ENCODE results near the gene APOBEC3G. TPM values are rescaled to one million over a fixed set of nuclear protein-coding genes. Genes with fewer than 3 reads are reported as not detected.
"Not testable (repeated sequence)": the region's sequence is repeated elsewhere in the genome, so short reads cannot be mapped to it uniquely, and the experiment has no call there.

Gene APOBEC3G
- total RNA-seq, 1 experiment from 2014 or later: 13.9 TPM

DNA sequence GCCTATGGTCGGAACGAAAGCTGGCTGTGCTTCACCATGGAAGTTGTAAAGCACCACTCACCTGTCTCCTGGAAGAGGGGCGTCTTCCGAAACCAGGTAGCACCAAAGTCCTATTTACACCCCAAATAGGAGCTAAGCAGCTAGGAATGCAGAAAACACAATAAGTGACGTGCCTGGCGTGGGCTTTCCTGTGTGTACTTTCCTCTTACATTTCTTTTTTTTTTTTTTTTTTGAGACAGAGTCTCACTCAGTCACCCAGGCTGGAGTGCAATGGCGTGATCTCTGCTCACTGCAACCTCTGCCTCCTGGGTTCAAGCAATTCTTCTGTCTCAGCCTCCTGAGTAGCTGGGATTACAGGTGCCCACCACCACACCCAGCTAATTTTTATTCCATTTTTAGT lies 27.6 kb upstream of the APOBEC3G start:
- not testable (repeated sequence) for H3K27ac ChIP-seq; H3K27me3 ChIP-seq (replicated peaks); H3K4me1 ChIP-seq (replicated peaks); H3K9me3 ChIP-seq (replicated peaks); DNase-seq (ENCODE audit: low read depth in 1 of 2, low spot score in 2 of 2); H3K4me3 ChIP-seq; H3K36me3 ChIP-seq

DNA sequence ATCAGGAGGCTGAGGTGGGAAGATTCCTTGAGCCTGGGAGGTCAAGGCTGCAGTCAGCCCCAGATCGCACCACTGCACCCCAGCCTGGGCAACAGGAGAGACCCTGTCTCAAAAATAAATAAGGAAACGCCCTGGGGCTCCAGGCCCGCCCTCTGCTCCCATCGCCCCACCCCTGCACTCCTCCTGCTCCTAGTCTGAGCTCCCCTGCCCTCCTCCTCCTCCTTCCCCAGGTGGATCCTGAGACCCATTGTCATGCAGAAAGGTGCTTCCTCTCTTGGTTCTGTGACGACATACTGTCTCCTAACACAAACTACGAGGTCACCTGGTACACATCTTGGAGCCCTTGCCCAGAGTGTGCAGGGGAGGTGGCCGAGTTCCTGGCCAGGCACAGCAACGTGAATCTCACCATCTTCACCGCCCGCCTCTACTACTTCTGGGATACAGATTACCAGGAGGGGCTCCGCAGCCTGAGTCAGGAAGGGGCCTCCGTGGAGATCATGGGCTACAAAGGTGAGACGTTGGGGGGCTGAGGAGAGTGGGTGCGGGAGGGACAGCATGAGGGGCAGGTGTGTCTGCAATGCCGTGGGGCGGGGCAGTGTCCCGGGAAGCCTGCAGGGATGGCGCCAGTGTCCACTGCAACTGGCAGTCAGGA lies 25.1 kb upstream of the APOBEC3G start:
- not testable (repeated sequence) for DNase-seq (ENCODE audit: low read depth in 1 of 2, low spot score in 2 of 2); H3K27me3 ChIP-seq (replicated peaks); H3K4me3 ChIP-seq; H3K27ac ChIP-seq; H3K4me1 ChIP-seq (replicated peaks); H3K9me3 ChIP-seq (replicated peaks)
- H3K36me3 ChIP-seq: peaks cover 13% of the 10 kb centered on the region

DNA sequence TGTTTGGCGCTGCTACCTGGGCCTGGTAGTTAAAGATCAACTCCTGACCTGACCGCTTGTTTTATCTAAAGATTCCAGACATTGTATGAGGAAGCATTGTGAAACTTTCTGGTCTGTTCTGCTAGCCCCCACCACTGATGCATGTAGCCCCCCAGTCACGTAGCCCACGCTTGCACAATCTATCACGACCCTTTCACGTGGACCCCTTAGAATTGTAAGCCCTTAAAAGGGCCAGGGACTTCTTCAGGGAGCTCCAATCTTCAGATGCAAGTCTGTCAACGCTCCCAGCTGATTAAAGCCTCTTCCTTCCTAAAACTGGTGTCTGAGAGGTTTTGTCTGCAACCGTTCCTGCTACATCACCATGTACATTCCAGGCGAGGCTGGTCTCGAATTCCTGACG lies 21.4 kb upstream of the APOBEC3G start:
- H3K4me3 ChIP-seq: no peak overlapping the region
- H3K9me3 ChIP-seq (replicated peaks): no peaks in the 10 kb centered on the region
- H3K36me3 ChIP-seq: peaks cover 31% of the 10 kb centered on the region
- DNase-seq (ENCODE audit: low read depth in 1 of 2, low spot score in 2 of 2): no peak
- no peak overlapping the region for H3K27ac ChIP-seq
- H3K27me3 ChIP-seq (replicated peaks): no peaks in the 10 kb centered on the region
- peaks cover under 1% of the 10 kb centered on the region for H3K4me1 ChIP-seq (replicated peaks)

DNA sequence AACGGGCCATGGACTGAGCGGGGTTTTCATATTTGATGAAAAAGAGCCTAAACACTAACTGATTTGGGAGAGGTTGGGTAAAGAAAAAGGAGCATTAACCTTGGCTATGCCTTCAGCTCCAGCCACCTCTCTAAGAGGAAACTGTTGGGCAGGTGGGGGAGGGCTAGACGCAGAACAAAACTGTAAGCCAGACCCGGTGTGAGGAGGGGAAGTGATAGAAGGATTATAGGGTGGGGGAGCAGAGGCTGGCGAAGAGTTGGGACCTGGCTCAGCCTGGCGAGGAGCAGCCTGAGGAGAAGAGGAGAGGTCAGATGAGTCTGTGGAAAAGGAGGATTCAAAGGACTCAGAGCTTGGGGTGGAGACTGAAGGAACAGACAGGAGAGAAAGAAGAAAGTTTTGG lies 15.8 kb upstream of the APOBEC3G start:
- Histone ChIP-seq H3K4me1 (replicated peaks) (peaks cover 38% of the 10 kb centered on the region), H3K36me3 (peaks cover 20% of the 10 kb centered on the region), H3K4me3 (peak overlapping the region; percentile 34), H3K27ac (peak overlapping the region; percentile 71; the same call in 1 of the 2 replicates)
- H3K9me3 ChIP-seq (replicated peaks); H3K27me3 ChIP-seq (replicated peaks); DNase-seq (ENCODE audit: low read depth in 1 of 2, low spot score in 2 of 2): not testable (repeated sequence)

DNA sequence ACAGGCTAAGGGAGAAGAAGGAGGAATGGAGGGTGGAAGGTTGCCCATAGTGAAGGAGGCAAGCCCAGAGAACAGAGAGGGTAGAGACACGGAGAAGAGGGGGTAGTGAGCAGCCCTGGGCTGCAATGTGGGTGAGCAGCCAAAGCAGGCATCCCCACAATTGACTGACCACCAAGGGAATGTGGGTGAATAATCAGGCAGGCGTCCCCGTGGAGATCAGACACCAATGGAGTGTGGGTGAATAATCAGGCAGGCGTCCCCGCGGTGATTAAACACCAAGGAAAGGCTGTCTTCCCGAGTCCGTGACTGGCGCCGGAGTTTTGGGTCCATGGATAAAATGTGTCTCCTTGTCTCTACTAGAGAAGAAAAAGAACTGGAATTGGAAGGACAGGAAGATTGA lies 15.1 kb upstream of the APOBEC3G start:
- H3K27me3 ChIP-seq (replicated peaks); H3K9me3 ChIP-seq (replicated peaks): not testable (repeated sequence)
- H3K27ac ChIP-seq: peak overlapping the region; percentile 71
- peaks cover 45% of the 10 kb centered on the region for H3K4me1 ChIP-seq (replicated peaks)
- DNase-seq (ENCODE audit: low read depth in 1 of 2, low spot score in 2 of 2): peak in 1 of 2 experiments; percentile 60
- peak overlapping the region; percentile 34 for H3K4me3 ChIP-seq
- peaks cover 18% of the 10 kb centered on the region for H3K36me3 ChIP-seq

DNA sequence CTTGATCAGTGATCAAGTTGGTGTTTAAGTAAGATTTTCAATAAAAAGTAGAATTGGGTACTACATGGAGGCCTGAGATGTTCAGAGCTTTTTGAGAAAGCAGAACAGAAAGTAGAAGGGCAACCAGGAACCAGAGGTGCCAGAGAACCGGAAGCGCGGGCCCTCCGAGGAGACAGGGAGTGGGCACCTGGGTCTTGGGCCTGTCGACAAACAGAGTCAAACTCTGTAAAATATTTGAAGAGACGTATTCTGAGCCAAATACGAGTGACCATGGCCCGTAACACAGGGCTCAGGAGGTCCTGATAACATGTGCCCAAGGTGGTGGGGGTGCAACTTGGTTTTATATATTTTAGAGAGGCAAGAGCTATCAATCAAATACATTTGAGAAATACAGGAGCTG lies 13.2 kb upstream of the APOBEC3G start:
- peaks cover 49% of the 10 kb centered on the region for H3K4me1 ChIP-seq (replicated peaks)
- not testable (repeated sequence) for H3K27ac ChIP-seq; H3K4me3 ChIP-seq; H3K27me3 ChIP-seq (replicated peaks); H3K36me3 ChIP-seq; DNase-seq (ENCODE audit: low read depth in 1 of 2, low spot score in 2 of 2); H3K9me3 ChIP-seq (replicated peaks)

DNA sequence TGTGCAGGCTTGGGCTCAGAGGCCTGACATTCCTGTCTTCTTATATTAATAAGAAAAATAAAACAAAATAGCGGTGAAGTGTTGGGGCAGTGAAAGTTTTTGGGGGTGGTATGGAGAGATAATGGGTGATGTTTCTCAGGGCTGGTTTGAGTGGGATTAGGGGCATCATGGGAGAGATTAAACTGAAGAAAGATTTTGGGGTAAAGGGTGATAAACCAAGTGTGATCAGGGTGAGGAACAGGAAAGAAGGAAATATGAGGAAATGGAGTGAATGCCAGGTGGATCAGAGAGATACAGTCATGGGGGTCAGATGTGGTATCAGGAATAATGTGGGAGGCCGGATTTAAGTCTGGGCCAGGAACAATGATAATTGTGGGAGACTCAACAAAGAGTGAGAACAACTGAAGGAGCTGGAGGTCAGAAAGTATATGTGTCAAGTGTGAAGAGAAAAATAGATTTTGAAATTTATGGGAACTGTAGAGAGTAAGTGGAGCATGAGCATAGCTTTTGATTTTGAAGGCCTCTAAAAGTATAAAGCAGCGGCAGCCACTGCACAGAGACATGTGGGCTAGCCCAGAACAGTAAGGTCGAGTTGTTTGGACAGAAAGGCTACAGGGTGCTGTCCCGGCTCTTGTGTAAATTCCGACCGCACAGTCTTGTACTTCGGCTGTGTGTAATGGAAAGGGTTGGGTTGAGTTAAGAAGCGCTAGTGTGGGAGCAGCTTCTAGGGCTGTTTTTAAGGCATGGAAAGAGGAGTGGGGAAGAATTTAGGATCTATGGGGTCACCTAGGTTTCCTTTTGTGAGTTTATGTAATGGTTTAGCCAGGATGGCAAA lies 10.4 kb upstream of the APOBEC3G start:
- H3K4me1 ChIP-seq (replicated peaks): peaks cover 39% of the 10 kb centered on the region
- H3K27ac ChIP-seq: peak overlapping the region; percentile 64
- not testable (repeated sequence) for H3K27me3 ChIP-seq (replicated peaks); H3K9me3 ChIP-seq (replicated peaks); DNase-seq (ENCODE audit: low read depth in 1 of 2, low spot score in 2 of 2); H3K4me3 ChIP-seq; H3K36me3 ChIP-seq

DNA sequence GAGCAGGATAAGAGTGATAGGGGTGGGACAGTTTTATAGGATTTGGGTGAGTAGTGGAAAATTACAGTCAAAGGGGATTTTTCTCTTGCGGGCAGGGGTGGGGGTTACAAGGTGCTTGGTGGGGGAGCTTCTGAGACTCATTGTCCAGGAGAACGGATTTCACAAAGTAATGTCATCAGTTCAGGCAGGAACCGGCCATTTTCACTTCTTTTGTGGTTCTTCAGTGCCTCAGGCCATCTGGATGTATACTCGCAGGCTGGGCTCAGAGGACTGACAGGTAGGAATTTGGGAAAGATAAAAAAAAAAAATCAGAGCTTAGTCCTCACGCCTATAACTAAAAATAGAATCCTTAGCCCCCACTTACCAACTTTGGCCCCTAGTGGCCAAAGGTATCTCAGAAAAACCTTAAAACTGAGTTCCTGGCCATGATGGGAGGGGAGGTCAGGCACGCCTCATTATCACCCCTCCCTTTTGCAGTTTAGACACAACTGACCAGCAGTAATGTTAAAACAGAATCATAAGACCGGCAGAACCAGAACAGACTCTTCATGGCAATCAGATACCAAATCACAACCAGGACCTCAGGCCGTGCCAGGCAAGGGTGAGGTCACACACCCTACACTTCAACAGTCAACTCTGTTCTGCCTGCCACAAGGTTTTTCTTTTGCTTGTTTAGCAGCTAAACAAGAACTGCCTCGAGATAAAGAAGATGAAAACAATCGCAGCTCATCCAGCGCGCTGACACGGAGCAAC lies 8.9 kb upstream of the APOBEC3G start:
- H3K9me3 ChIP-seq (replicated peaks): no peaks in the 10 kb centered on the region
- H3K27ac ChIP-seq: no peak overlapping the region
- peaks cover 25% of the 10 kb centered on the region for H3K4me1 ChIP-seq (replicated peaks)
- H3K4me3 ChIP-seq: no peak overlapping the region
- no peaks in the 10 kb centered on the region for H3K36me3 ChIP-seq
- DNase-seq (ENCODE audit: low read depth in 1 of 2, low spot score in 2 of 2): no peak
- H3K27me3 ChIP-seq (replicated peaks): no peaks in the 10 kb centered on the region

DNA sequence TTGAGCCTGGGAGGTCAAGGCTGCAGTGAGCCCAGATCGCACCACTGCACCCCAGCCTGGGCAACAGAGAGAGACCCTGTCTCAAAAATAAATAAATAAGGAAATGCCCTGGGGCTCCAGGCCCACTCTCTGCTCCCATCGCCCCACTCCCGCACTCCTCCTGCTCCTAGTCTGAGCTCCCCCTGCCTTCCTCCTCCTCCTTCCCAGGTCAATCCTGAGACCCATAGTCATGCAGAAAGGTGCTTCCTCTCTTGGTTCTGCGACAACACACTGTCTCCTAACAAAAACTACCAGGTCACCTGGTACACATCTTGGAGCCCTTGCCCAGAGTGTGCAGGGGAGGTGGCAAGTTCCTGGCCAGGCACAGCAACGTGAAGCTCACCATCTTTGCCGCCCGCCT lies 6.9 kb upstream of the APOBEC3G start:
- H3K27me3 ChIP-seq (replicated peaks): no peaks in the 10 kb centered on the region
- H3K36me3 ChIP-seq: no peaks in the 10 kb centered on the region
- DNase-seq (ENCODE audit: low read depth in 1 of 2, low spot score in 2 of 2): no peak
- peaks cover 21% of the 10 kb centered on the region for H3K4me1 ChIP-seq (replicated peaks)
- H3K4me3 ChIP-seq: no peak overlapping the region
- H3K9me3 ChIP-seq (replicated peaks): no peaks in the 10 kb centered on the region
- H3K27ac ChIP-seq: no peak overlapping the region

DNA sequence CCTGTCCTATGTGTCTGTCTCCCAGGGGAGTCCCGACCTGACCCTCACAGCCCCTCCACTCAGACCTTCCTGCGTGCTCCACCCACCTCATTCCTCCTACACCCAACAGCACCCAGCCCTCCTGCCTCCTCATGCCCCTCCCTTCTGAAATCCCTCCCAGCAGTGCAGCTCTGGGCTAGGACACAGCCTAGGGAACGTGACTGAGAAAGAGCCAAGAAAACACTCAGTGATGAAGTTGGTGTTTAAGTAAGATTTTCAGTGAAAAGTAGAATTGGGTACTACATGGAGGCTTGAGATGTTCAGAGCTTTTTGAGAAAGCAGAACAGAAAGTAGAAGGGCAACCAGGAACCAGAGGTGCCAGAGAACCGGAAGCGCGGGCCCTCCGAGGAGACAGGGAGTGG lies 4.5 kb upstream of the APOBEC3G start:
- H3K27ac ChIP-seq; H3K27me3 ChIP-seq (replicated peaks); H3K9me3 ChIP-seq (replicated peaks); H3K4me3 ChIP-seq; DNase-seq (ENCODE audit: low read depth in 1 of 2, low spot score in 2 of 2); H3K36me3 ChIP-seq; H3K4me1 ChIP-seq (replicated peaks): not testable (repeated sequence)

DNA sequence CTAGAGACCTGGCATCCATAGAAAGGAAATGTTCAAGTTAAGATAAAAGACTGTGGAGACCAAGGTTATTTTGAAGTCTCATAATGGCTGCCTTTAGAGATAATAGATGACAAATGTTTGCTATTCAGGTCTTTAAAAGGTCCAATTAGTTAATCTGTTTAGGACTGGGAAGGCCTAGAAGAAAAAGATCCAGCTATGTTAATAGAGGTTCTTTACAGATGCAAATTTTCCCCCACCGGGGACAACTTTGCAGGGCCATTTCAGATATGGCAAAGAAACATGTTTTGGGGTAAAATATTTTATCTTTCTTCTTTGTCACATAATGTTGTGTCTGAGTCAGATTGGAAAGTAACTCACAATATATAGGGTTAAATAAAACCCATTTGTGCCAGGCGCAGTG lies 3.1 kb upstream of the APOBEC3G start:
- DNase-seq (ENCODE audit: low read depth in 1 of 2, low spot score in 2 of 2): no peak
- Histone ChIP-seq H3K4me3 (no peak overlapping the region), H3K4me1 (replicated peaks) (peaks cover 8% of the 10 kb centered on the region), H3K27ac (no peak overlapping the region), H3K36me3 (no peaks in the 10 kb centered on the region), H3K9me3 (replicated peaks) (no peaks in the 10 kb centered on the region), H3K27me3 (replicated peaks) (no peaks in the 10 kb centered on the region)

DNA sequence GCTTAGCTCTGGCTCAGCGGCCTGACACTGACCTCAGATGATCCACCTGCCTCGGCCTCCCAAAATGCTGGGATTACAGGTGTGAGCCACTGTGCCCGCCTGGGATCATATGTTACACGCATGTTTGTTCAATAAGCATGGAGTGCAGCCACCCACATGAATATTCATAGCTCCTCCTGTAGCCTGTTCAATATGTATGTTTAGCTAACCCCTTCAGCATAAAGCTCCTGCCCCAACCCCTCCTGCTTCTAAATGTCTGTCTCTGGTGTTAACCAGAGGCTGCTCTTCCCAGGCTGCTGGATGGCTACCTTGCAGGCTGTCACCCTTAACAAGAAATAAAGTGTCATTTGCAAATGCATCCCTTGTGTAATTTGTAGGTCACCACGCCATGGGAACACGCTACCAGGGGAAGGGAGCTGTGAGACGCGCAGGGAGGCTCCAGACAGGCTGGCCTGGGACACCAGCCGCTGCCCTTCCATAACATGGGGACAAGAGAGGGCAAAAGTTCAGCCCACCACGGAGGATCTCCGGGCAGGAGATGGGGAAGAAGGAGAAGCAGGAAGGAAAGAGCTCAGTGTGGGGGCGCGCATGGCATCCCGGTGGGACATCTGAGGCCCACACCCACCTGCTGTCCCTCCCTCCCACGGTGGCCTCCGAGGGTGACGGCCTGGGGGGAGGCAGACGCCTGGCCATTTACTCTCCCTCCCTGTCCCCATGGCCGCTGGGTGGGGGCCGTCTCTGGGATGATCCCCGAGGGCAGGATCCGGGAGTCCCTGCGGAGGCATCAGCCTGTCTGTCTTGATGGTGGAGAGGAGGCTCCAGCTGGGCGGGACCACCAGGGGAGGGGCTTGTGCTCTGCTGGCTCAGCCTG lies 685 bp upstream of the APOBEC3G start:
- not testable (repeated sequence) for DNase-seq (ENCODE audit: low read depth in 1 of 2, low spot score in 2 of 2); H3K9me3 ChIP-seq (replicated peaks); H3K27me3 ChIP-seq (replicated peaks); H3K4me1 ChIP-seq (replicated peaks); H3K36me3 ChIP-seq; H3K27ac ChIP-seq
- H3K4me3 ChIP-seq: peak overlapping the region; percentile 42; the same call in 1 of the 2 replicates

DNA sequence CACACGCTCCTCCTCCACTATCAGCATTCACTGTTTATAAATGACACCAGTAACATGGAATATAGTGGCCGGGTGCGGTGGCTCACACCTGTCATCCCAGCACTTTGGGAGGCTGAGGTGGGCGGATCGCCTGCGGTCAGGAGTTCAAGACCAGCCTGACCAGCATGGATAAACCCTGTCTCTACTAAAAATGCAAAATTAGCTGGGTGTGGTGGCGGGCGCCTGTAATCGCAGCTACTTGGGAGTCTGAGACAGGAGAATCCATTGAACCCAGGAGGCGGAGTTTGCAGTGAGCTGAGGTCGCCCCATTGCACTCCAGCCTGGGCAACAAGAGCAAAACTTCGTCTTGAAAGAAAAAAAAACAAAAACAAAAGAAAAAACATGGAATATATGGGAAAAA lies 837 bp downstream of the APOBEC3G start:
- DNase-seq (ENCODE audit: low read depth in 1 of 2, low spot score in 2 of 2): not testable (repeated sequence)

More for the DNA sequence above, 837 bp downstream of the APOBEC3G start:
- not testable (repeated sequence) for H3K4me3 ChIP-seq; H3K27me3 ChIP-seq (replicated peaks); H3K36me3 ChIP-seq; H3K9me3 ChIP-seq (replicated peaks); H3K4me1 ChIP-seq (replicated peaks); H3K27ac ChIP-seq
